Osteocyte (in vitro differentiated cells): Measurements from ENCODE around the gene SLC23A2. TPM values are rescaled to one million over a fixed set of nuclear protein-coding genes. Genes with fewer than 3 reads are reported as not detected.
"Not testable (repeated sequence)": the region's sequence is repeated elsewhere in the genome, so short reads cannot be mapped to it uniquely, and the experiment has no call there.

Experiments used
- DNase-seq: peaks from one replicate; pipeline ENCODE4 v3.0.0; 2021; ENCODE audit warnings: mixed read lengths; ENCODE audit not compliant: unreplicated experiment; ENCODE audit errors: extremely low spot score
- H3K27ac Mint-ChIP-seq: one replicate; pipeline ENCODE4 v1.8.0; 2021; ENCODE audit warnings: mild to moderate bottlenecking, mixed read lengths; ENCODE audit not compliant: unreplicated experiment
- H3K27me3 Mint-ChIP-seq: one replicate; pipeline ENCODE4 v1.8.0; 2021; ENCODE audit warnings: mixed read lengths; ENCODE audit not compliant: unreplicated experiment
- H3K36me3 Mint-ChIP-seq: one replicate; pipeline ENCODE4 v1.8.0; 2021; ENCODE audit warnings: mixed read lengths; ENCODE audit not compliant: unreplicated experiment
- H3K4me1 Mint-ChIP-seq: one replicate; pipeline ENCODE4 v1.8.0; 2021; ENCODE audit warnings: mixed read lengths; ENCODE audit not compliant: unreplicated experiment
- H3K4me3 Mint-ChIP-seq: one replicate; pipeline ENCODE4 v1.8.0; 2021; ENCODE audit warnings: mild to moderate bottlenecking, moderate library complexity, mixed read lengths; ENCODE audit not compliant: unreplicated experiment
- H3K9me3 Mint-ChIP-seq: one replicate; pipeline ENCODE4 v1.8.0; 2021; ENCODE audit warnings: mixed read lengths; ENCODE audit not compliant: unreplicated experiment
- CTCF ChIP-seq: fragments of 200-600 bp; sonication (generic); IDR thresholded peaks from 2 replicates; pipeline ENCODE4 v1.5.0; 2021; ENCODE audit warnings: antibody characterized with exemption, mild to moderate bottlenecking, moderate library complexity
- total RNA-seq: library from RNA; stranded (reverse); gene quantifications from 2 replicates; pipeline ENCODE4 v1.2.1, GENCODE V29; 2021

Gene SLC23A2
- total RNA-seq, 1 donor from 2014 or later: 23.1 TPM

- Mint-ChIP-seq H3K27ac (no peak overlapping the region), H3K27me3 (no peaks in the 10 kb centered on the region), H3K36me3 (no peaks in the 10 kb centered on the region), H3K9me3 (no peaks in the 10 kb centered on the region), H3K4me1 (peaks cover 11% of the 10 kb centered on the region), H3K4me3 (no peak overlapping the region)
- no peak for DNase-seq
- TF ChIP-seq CTCF: no peak
Observed at GRCh38 chr20:5005326-5005725, 4.0 kb upstream of the SLC23A2 start.

GRCh38 chr20:5004825-5005224 is 3.5 kb upstream of the SLC23A2 start:
- H3K27ac Mint-ChIP-seq, H3K9me3 Mint-ChIP-seq, DNase-seq, H3K27me3 Mint-ChIP-seq, H3K4me3 Mint-ChIP-seq, H3K36me3 Mint-ChIP-seq: not testable (repeated sequence)
- peaks cover 16% of the 10 kb centered on the region for H3K4me1 Mint-ChIP-seq

GRCh38 chr20:5003626-5004025 is 2.3 kb upstream of the SLC23A2 start:
- no peak overlapping the region for H3K27ac Mint-ChIP-seq
- no peaks in the 10 kb centered on the region for H3K9me3 Mint-ChIP-seq
- peaks cover 16% of the 10 kb centered on the region for H3K4me1 Mint-ChIP-seq
- TF ChIP-seq CTCF: no peak
- no peak for DNase-seq
- H3K36me3 Mint-ChIP-seq: no peaks in the 10 kb centered on the region
- H3K4me3 Mint-ChIP-seq: peak overlapping the region; percentile 31
- no peaks in the 10 kb centered on the region for H3K27me3 Mint-ChIP-seq

GRCh38 chr20:5002077-5002413 is 735 bp upstream of the SLC23A2 start:
- Mint-ChIP-seq H3K36me3 (no peaks in the 10 kb centered on the region), H3K9me3 (no peaks in the 10 kb centered on the region), H3K27me3 (no peaks in the 10 kb centered on the region), H3K27ac (peak overlapping the region; percentile 44), H3K4me1 (peaks cover 22% of the 10 kb centered on the region), H3K4me3 (peak overlapping the region; percentile 87)
- DNase-seq: no peak
- no peak for TF ChIP-seq CTCF

GRCh38 chr20:5000263-5001173 is 792 bp downstream of the SLC23A2 start:
- H3K27ac Mint-ChIP-seq: peak overlapping the region; percentile 11
- H3K4me3 Mint-ChIP-seq: peak overlapping the region; percentile 86
- H3K36me3 Mint-ChIP-seq: no peaks in the 10 kb centered on the region
- peaks cover 22% of the 10 kb centered on the region for H3K4me1 Mint-ChIP-seq
- no peaks in the 10 kb centered on the region for H3K27me3 Mint-ChIP-seq
- TF ChIP-seq CTCF: no peak
- H3K9me3 Mint-ChIP-seq: no peaks in the 10 kb centered on the region
- DNase-seq: no peak
